AG10803 (cell line): ENCODE measurements around the gene CDHR5.

Source experiments
- DNase-seq: peaks from one replicate; pipeline ENCODE4 v3.0.0; 2010; ENCODE audit warnings: low read depth
- H3K4me3 ChIP-seq: 2 replicates; pipeline ENCODE4 v1.5.1; 2011; ENCODE audit warnings: mild to moderate bottlenecking, low read length, control low read depth
- CTCF ChIP-seq: conservative IDR thresholded peaks from 2 replicates; pipeline ENCODE4 v1.5.1; 2011; ENCODE audit warnings: mild to moderate bottlenecking, low read length, control low read depth, inconsistent platforms

Gene CDHR5

GRCh38 chr11:592501-592900 lies 32.3 kb downstream of the CDHR5 start:
- no peak overlapping the region for H3K4me3 ChIP-seq
- DNase-seq = no peak
- no peak for TF ChIP-seq CTCF

GRCh38 chr11:590997-591396 lies 33.8 kb downstream of the CDHR5 start:
- DNase-seq = no peak
- no peak overlapping the region for H3K4me3 ChIP-seq
- no peak for TF ChIP-seq CTCF

- DNase-seq = no peak
- no peak for TF ChIP-seq CTCF
- H3K4me3 ChIP-seq = no peak overlapping the region
Observed at GRCh38 chr11:589798-590197, 35.0 kb downstream of the CDHR5 start.

- peak; percentile 58 for DNase-seq
- TF ChIP-seq CTCF = no peak
- no peak overlapping the region for H3K4me3 ChIP-seq
Observed at GRCh38 chr11:587978-588380, 36.8 kb downstream of the CDHR5 start.

- no peak overlapping the region for H3K4me3 ChIP-seq
- no peak for TF ChIP-seq CTCF
- DNase-seq = no peak
Observed at GRCh38 chr11:587546-587945, 37.2 kb downstream of the CDHR5 start.

- TF ChIP-seq CTCF = no peak
- no peak overlapping the region for H3K4me3 ChIP-seq
- no peak for DNase-seq
Observed at GRCh38 chr11:586376-587316, 38.1 kb downstream of the CDHR5 start.

- TF ChIP-seq CTCF = no peak
- no peak for DNase-seq
- no peak overlapping the region for H3K4me3 ChIP-seq
Observed at GRCh38 chr11:584287-584686, 40.5 kb downstream of the CDHR5 start.
